GM19025 (cell line): Measurements from ENCODE around the gene BANP.

Source experiments
- ATAC-seq: cut with Tn5 transposase; IDR thresholded peaks from one replicate; pipeline ENCODE4 v1.9.1; 2021; ENCODE audit warnings: mild to moderate bottlenecking, low read depth, moderate library complexity; ENCODE audit not compliant: unreplicated experiment

BANP gene

GRCh38 chr16:88061346-88062110 lies 110.3 kb downstream of the BANP start:
- no peak for ATAC-seq

GRCh38 chr16:88062341-88063210 lies 111.3 kb downstream of the BANP start:
- ATAC-seq: no peak

GRCh38 chr16:88063211-88063773 lies 112.1 kb downstream of the BANP start:
- no peak for ATAC-seq

- no peak for ATAC-seq
Observed at GRCh38 chr16:88064011-88064888, 113.0 kb downstream of the BANP start.

GRCh38 chr16:88064889-88065746 lies 113.9 kb downstream of the BANP start:
- ATAC-seq: no peak

- ATAC-seq: no peak
Observed at GRCh38 chr16:88065747-88066142, 114.5 kb downstream of the BANP start.

GRCh38 chr16:88066234-88066633 lies 115.0 kb downstream of the BANP start:
- no peak for ATAC-seq

- no peak for ATAC-seq
Observed at GRCh38 chr16:88066680-88067529, 115.7 kb downstream of the BANP start.

- no peak for ATAC-seq
Observed at GRCh38 chr16:88067530-88068411, 116.5 kb downstream of the BANP start.

GRCh38 chr16:88068476-88069396 lies 117.5 kb downstream of the BANP start:
- no peak for ATAC-seq

GRCh38 chr16:88069397-88070168 lies 118.3 kb downstream of the BANP start:
- peak; percentile 90 for ATAC-seq

GRCh38 chr16:88070341-88070740 lies 119.1 kb downstream of the BANP start:
- no peak for ATAC-seq

GRCh38 chr16:88070989-88071625 lies 119.9 kb downstream of the BANP start:
- ATAC-seq: no peak

GRCh38 chr16:88071908-88072307 lies 120.7 kb downstream of the BANP start:
- ATAC-seq: no peak

GRCh38 chr16:88072571-88073001 lies 121.4 kb downstream of the BANP start:
- no peak for ATAC-seq
